B cell (primary cell): ENCODE data around the gene FSIP1. TPM values are rescaled to one million over a fixed set of nuclear protein-coding genes. Genes with fewer than 3 reads are reported as not detected.

Experiments
- ATAC-seq: fragments of 200-7000 bp; cut with Tn5 transposase; one replicate; pipeline ENCODE4 v1.10.0; 2021; ENCODE audit warnings: low read depth, mild to moderate bottlenecking, moderate number of reproducible peaks, moderate library complexity
- CTCF ChIA-PET: fragments of 350-600 bp; sonication (Branson Sonifier 250); formaldehyde crosslinking; loops from one replicate; lab custom pipeline; 2021; ENCODE audit warnings: antibody characterized with exemption, inconsistent platforms; lab: Charles Lee
- POLR2A ChIA-PET: fragments of 350-600 bp; sonication (Branson Sonifier 250); formaldehyde crosslinking; loops from one replicate; lab custom pipeline; 2021; ENCODE audit warnings: antibody characterized with exemption; lab: Charles Lee
- DNase-seq: peaks from one replicate; pipeline ENCODE4 v3.0.0; 2013
- H2AFZ ChIP-seq: 2 replicates; pipeline ENCODE4 v1.6.1; 2012; ENCODE audit warnings: mild to moderate bottlenecking, low read depth, low read length; ENCODE audit not compliant: insufficient read depth, poor library complexity, severe bottlenecking
- H3K27ac ChIP-seq, 2 donors: 1 replicate in 1 of 2; 2 replicates in 1 of 2; pipeline ENCODE4 v1.5.1; 2012 to 2013; ENCODE audit warnings: low read length in 2 of 2, mild to moderate bottlenecking in 2 of 2, moderate library complexity in 1 of 2
- H3K27me3 ChIP-seq, 4 experiments: fragments of 200-600 bp in 1 of 4; sonication (generic) in 1 of 4; replicated peaks in 1 of 4; 1 replicate in 2 of 4; 2 replicates in 2 of 4; pipeline versions ENCODE4 v1.6.1 to v1.7.0; 2013 to 2016; ENCODE audit warnings: low read length in 3 of 4, mild to moderate bottlenecking in 2 of 4, mixed read lengths in 1 of 4, moderate library complexity in 1 of 4; ENCODE audit not compliant: insufficient read depth in 4 of 4, control insufficient read depth in 3 of 4; ENCODE audit errors: control extremely low read depth in 1 of 4
- H3K36me3 ChIP-seq, 2 experiments: replicated peaks in 1 of 2; 1 replicate in 1 of 2; 2 replicates in 1 of 2; pipeline versions ENCODE4 v1.6.1 to v1.7.1; 2013; ENCODE audit warnings: low read length in 1 of 2; ENCODE audit not compliant: insufficient read depth in 2 of 2, control insufficient read depth in 1 of 2; ENCODE audit errors: control extremely low read depth in 1 of 2, extremely low read depth in 1 of 2
- H3K4me1 ChIP-seq, 2 donors: fragments of 200-600 bp in 1 of 2; sonication (generic) in 1 of 2; 1 replicate in 1 of 2; 2 replicates in 1 of 2; pipeline versions ENCODE4 v1.5.1 to v1.6.1; 2013 to 2017; ENCODE audit warnings: low read length in 2 of 2; ENCODE audit not compliant: control insufficient read depth in 2 of 2, insufficient read depth in 2 of 2
- H3K4me2 ChIP-seq: replicated peaks from 2 replicates; pipeline ENCODE3; 2012; ENCODE audit warnings: mild to moderate bottlenecking, low read depth, low read length; ENCODE audit not compliant: poor library complexity, severe bottlenecking
- H3K4me3 ChIP-seq, 5 experiments: fragments of 200-600 bp in 1 of 5; sonication (generic) in 1 of 5; 1 replicate in 3 of 5; 2 replicates in 2 of 5; pipeline versions ENCODE4 v1.5.1 to v1.7.0; 2011 to 2016; ENCODE audit warnings: low read length in 4 of 5, mild to moderate bottlenecking in 4 of 5, low read depth in 2 of 5, control low read depth in 1 of 5, moderate library complexity in 1 of 5; ENCODE audit not compliant: insufficient read depth in 1 of 5; ENCODE audit errors: control extremely low read depth in 1 of 5, extremely low read depth in 1 of 5
- H3K79me2 ChIP-seq: fragments of 200-600 bp; sonication (generic); one replicate; pipeline ENCODE4 v1.6.0; 2016; ENCODE audit warnings: low read length; ENCODE audit not compliant: control insufficient read depth, insufficient read depth
- H3K9ac ChIP-seq: fragments of 200-600 bp; sonication (generic); 2 replicates; pipeline ENCODE4 v1.6.1; 2017; ENCODE audit warnings: mild to moderate bottlenecking, low read length, moderate library complexity
- H3K9me3 ChIP-seq, 3 donors: one replicate each; pipeline versions ENCODE4 v1.6.1 to v1.7.1; 2013; ENCODE audit warnings: low read length in 2 of 3; ENCODE audit not compliant: control insufficient read depth in 2 of 3, insufficient read depth in 1 of 3; ENCODE audit errors: control extremely low read depth in 1 of 3
- H4K20me1 ChIP-seq: 2 replicates; pipeline ENCODE4 v1.6.0; 2012; ENCODE audit warnings: mild to moderate bottlenecking, low read length; ENCODE audit not compliant: insufficient read depth, control insufficient read depth, poor library complexity, severe bottlenecking
- H3K27ac Mint-ChIP-seq: one replicate; pipeline ENCODE4 v1.8.0; 2021; ENCODE audit warnings: mixed read lengths
- H3K27me3 Mint-ChIP-seq: one replicate; pipeline ENCODE4 v1.8.0; 2021; ENCODE audit warnings: mixed read lengths
- H3K4me1 Mint-ChIP-seq: one replicate; pipeline ENCODE4 v1.8.0; 2021; ENCODE audit warnings: mixed read lengths
- H3K4me3 Mint-ChIP-seq: one replicate; pipeline ENCODE4 v1.8.0; 2021; ENCODE audit warnings: mixed read lengths
- H3K9me3 Mint-ChIP-seq: one replicate; pipeline ENCODE4 v1.8.0; 2022; ENCODE audit warnings: mixed read lengths; ENCODE audit not compliant: insufficient read depth
- EZH2 ChIP-seq: IDR thresholded peaks from 2 replicates; pipeline ENCODE4 v1.6.1; 2012; ENCODE audit warnings: borderline replicate concordance, low read depth, mild to moderate bottlenecking, moderate library complexity, low read length; ENCODE audit not compliant: insufficient read depth, poor library complexity, severe bottlenecking
- WGBS: methylation state at CpG from one replicate; pipeline ENCODE4 v1.1.5; 2013; ENCODE audit warnings: missing lambda C conversion rate; ENCODE audit not compliant: insufficient coverage; 5-methylcytosine and 5-hydroxymethylcytosine counted together
- intact Hi-C: fragments of 100-400 bp; cut with micrococcal nuclease; formaldehyde crosslinking; loops from one replicate; pipeline ENCODE4 v1.10.0; 2022
- polyA plus RNA-seq: library from polyadenylated mRNA; depleted of rRNA; stranded (reverse); fragments of >200 nt; gene quantifications from 2 replicates; pipeline ENCODE4 v1.2.3, GENCODE V29; 2012
- total RNA-seq, 2 donors: library from RNA; stranded (reverse); fragments of 120-200 nt in 1 of 2; gene quantifications; 1 replicate in 1 of 2; 2 replicates in 1 of 2; pipeline versions ENCODE4 v1.2.3 to v1.2.4, GENCODE V29; 2013 to 2022
- TF ChIP-seq, protein P1 (sequence below): fragments of 200-600 bp; IDR thresholded peaks from one replicate; pipeline ENCODE4 v1.8.0; 2022; ENCODE audit warnings: antibody characterized with exemption, mild to moderate bottlenecking

The FSIP1 gene
- total and polyA plus RNA-seq, 2 donors (not counting 1 experiment from before 2014, with no cell fraction given): 0.19 to 0.49 TPM

DNA sequence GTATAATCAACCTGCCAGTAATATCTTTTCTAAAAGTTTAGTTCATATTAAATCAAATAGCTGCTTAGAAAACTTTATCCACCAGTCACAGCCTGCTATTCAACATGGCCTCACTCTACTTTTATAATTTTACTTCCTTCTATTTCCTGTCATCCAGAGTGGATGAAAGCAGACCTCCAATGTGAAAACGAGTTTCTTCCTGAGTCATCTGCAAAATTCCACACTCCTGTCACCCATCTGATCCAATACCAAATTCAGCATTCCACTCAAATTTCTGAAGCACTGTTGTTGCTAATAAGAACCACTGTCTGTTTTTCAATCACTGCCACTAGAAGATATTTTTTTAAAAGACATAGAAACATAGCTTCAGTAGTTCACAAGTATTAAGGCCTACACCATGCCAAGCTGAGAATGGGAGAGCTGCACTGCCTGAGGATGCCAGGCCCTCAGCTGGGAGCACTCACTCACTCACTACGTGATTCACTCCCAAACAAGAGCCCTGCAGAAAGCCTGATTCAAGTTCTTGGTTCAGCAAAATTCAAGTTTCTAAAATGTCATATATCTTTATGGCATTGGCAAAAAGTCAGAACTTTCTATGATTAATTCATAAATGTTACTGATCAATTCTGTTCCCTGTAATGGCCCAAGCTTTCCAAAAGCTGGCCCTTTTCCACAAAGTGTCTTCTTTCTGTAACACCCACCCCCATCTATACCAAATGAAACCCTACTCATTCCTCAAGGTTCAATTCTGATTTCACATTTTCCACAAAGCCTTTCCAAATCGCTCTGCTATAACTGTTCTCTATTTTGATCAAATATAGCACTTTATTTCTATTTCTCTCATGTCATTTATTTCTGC lies 82.9 kb downstream of the FSIP1 start:
- Histone ChIP-seq H3K27me3 (peaks cover 0 to 4% (median 0%) of the 10 kb centered on the region in 4 experiments), H3K79me2 (no peaks in the 10 kb centered on the region), H3K4me3 (no peak overlapping the region), H3K36me3 (no peaks in the 10 kb centered on the region), H3K9ac (no peak overlapping the region), H4K20me1 (no peaks in the 10 kb centered on the region), H3K27ac (no peak overlapping the region), H3K4me1 (no peaks in the 10 kb centered on the region), H3K9me3 (no peaks in the 10 kb centered on the region), H3K4me2 (no peak overlapping the region), H2AFZ (no peak overlapping the region)
- H3K27ac Mint-ChIP-seq: no peak overlapping the region
- ChIA-PET POLR2A (no interaction called here), CTCF (interaction anchor here (1.6 kb wide), 1 partner anchor 13 kb away, joined by 6 read pairs; no protein-coding TSS in a partner anchor)
- no peaks in the 10 kb centered on the region for H3K9me3 Mint-ChIP-seq
- TF ChIP-seq, protein P1, sequence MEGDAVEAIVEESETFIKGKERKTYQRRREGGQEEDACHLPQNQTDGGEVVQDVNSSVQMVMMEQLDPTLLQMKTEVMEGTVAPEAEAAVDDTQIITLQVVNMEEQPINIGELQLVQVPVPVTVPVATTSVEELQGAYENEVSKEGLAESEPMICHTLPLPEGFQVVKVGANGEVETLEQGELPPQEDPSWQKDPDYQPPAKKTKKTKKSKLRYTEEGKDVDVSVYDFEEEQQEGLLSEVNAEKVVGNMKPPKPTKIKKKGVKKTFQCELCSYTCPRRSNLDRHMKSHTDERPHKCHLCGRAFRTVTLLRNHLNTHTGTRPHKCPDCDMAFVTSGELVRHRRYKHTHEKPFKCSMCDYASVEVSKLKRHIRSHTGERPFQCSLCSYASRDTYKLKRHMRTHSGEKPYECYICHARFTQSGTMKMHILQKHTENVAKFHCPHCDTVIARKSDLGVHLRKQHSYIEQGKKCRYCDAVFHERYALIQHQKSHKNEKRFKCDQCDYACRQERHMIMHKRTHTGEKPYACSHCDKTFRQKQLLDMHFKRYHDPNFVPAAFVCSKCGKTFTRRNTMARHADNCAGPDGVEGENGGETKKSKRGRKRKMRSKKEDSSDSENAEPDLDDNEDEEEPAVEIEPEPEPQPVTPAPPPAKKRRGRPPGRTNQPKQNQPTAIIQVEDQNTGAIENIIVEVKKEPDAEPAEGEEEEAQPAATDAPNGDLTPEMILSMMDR: no peak
- TF ChIP-seq EZH2: no peak
- DNase-seq: no peak
- no peak overlapping the region for H3K4me3 Mint-ChIP-seq
- 84% methylated on average over 3 of the region's 3 CpGs for WGBS
- no peak for ATAC-seq
- intact Hi-C loops: no loop called here
- H3K27me3 Mint-ChIP-seq: peaks cover 10% of the 10 kb centered on the region
- no peaks in the 10 kb centered on the region for H3K4me1 Mint-ChIP-seq
